Lower leg skin (tissue), 4 donors: ENCODE measurements around the gene ERI3. TPM values are rescaled to one million over a fixed set of nuclear protein-coding genes. Genes with fewer than 3 reads are reported as not detected.

Experiments used
- DNase-seq, 2 donors: peaks; one replicate each; pipeline ENCODE4 v3.0.0-alpha.2; 2019; ENCODE audit warnings: low spot score in 2 of 2
- H3K4me3 ChIP-seq: fragments of 200-600 bp; sonication (generic); 2 replicates; pipeline ENCODE4 v1.5.1; 2017; ENCODE audit warnings: mild to moderate bottlenecking, low read depth; ENCODE audit not compliant: poor library complexity, severe bottlenecking
- CTCF ChIP-seq, 3 donors: fragments of 450-650 bp; IDR thresholded peaks; one replicate each; pipeline ENCODE4 v1.5.1; 2016; ENCODE audit warnings: antibody characterized with exemption in 3 of 3, mild to moderate bottlenecking in 3 of 3, moderate library complexity in 2 of 3
- POLR2A ChIP-seq, 2 donors: fragments of 450-650 bp; IDR thresholded peaks; one replicate each; pipeline ENCODE4 v1.6.1; 2016 to 2017; ENCODE audit warnings: antibody characterized with exemption in 2 of 2, mild to moderate bottlenecking in 1 of 2, moderate library complexity in 1 of 2
- WGBS, 2 donors: methylation state at CpG; one replicate each; pipeline ENCODE4 v1.1.5; 2018; 5-methylcytosine and 5-hydroxymethylcytosine counted together
- intact Hi-C: fragments of 100-400 bp; cut with DNase I; formaldehyde crosslinking; loops from one replicate; pipeline ENCODE4 v1.15.0; 2023; ENCODE audit warnings: low total_unique reads
- total RNA-seq, 4 donors: library from RNA; depleted of rRNA; stranded (reverse); fragments of >200 nt; gene quantifications; one replicate each; pipeline ENCODE4 v1.1.0, GENCODE V29; 2016

The ERI3 gene
- total RNA-seq, 4 donors from 2014 or later: 28.3 to 43.3 (median 40.4) TPM

GRCh38 chr1:44225761-44226160 is 129.3 kb downstream of the ERI3 start:
- WGBS, 2 donors: 93 to 100% methylated on average over 2 of the region's 2 CpGs
- TF ChIP-seq POLR2A (IDR thresholded peaks at IDR 0.05) (no peak), CTCF (IDR thresholded peaks at IDR 0.05) (no peak)
- peak in 1 of 2 donors; percentile 17 for DNase-seq
- H3K4me3 ChIP-seq: no peak overlapping the region
- intact Hi-C loops: loop anchor here (10.0 kb wide), 1 partner anchor 89 kb away; no protein-coding TSS in a partner anchor

GRCh38 chr1:44223187-44223610 is 131.9 kb downstream of the ERI3 start:
- intact Hi-C loops: loop anchor here (10.0 kb wide), 1 partner anchor 92 kb away; no protein-coding TSS in a partner anchor
- 76 to 80% methylated on average over 11 of the region's 11 CpGs for WGBS, 2 donors
- no peak overlapping the region for H3K4me3 ChIP-seq
- DNase-seq: no peak
- no peak for TF ChIP-seq POLR2A (IDR thresholded peaks at IDR 0.05)
- no peak for TF ChIP-seq CTCF (IDR thresholded peaks at IDR 0.05)

- intact Hi-C loops: loop anchor here (10.0 kb wide), 1 partner anchor 92 kb away; no protein-coding TSS in a partner anchor
- TF ChIP-seq CTCF (IDR thresholded peaks at IDR 0.05) (no peak), POLR2A (IDR thresholded peaks at IDR 0.05) (no peak)
- H3K4me3 ChIP-seq: no peak overlapping the region
- peak in 1 of 2 donors; percentile 71 for DNase-seq
- 60 to 79% methylated on average over 3 to 5 of the region's 5 CpGs for WGBS, 2 donors
These were observed 132.5 kb downstream of the ERI3 start for GRCh38 chr1:44222397-44223186.

GRCh38 chr1:44221769-44222168 is 133.3 kb downstream of the ERI3 start:
- 90 to 91% methylated on average over 23 of the region's 23 CpGs for WGBS, 2 donors
- peak in 1 of 2 donors; percentile 86 for DNase-seq
- no peak for TF ChIP-seq POLR2A (IDR thresholded peaks at IDR 0.05)
- TF ChIP-seq CTCF (IDR thresholded peaks at IDR 0.05): no peak
- H3K4me3 ChIP-seq: no peak overlapping the region
- intact Hi-C loops: loop anchor here (10.0 kb wide), 1 partner anchor 93 kb away; no protein-coding TSS in a partner anchor

- no peak for TF ChIP-seq CTCF (IDR thresholded peaks at IDR 0.05)
- H3K4me3 ChIP-seq: no peak overlapping the region
- intact Hi-C loops: loop anchor here (10.0 kb wide), 1 partner anchor 94 kb away; no protein-coding TSS in a partner anchor
- 86 to 87% methylated on average over 9 of the region's 10 CpGs for WGBS, 2 donors
- DNase-seq: peak in 1 of 2 donors; percentile 80
These were observed 134.3 kb downstream of the ERI3 start for GRCh38 chr1:44220755-44221154.
